K562 (cell line): ENCODE measurements around the gene NFATC2. TPM values are rescaled to one million over a fixed set of nuclear protein-coding genes. Genes with fewer than 3 reads are reported as not detected.

Experiments used
- ATAC-seq: fragments of 200-7000 bp; cut with Tn5 transposase; 3 replicates; pipeline ENCODE4 v1.9.1; 2020; ENCODE audit warnings: moderate library complexity
- BruUV-seq: library from RNA; stranded (reverse); fragments of 400-500 nt; replicated peaks from 2 replicates; lab custom pipeline; 2021; lab: Mats Ljungman, UMichigan
- CTCF ChIA-PET: fragments of 300-600 bp; formaldehyde crosslinking; extraction: SDS; loops from one replicate; lab custom pipeline; 2021; ENCODE audit warnings: low intra/inter-chr PET ratio; lab: Yijun Ruan, JAX
- POLR2A ChIA-PET: fragments of 300-600, 350-650 bp; sonication (Branson Sonifier 250); formaldehyde crosslinking; extraction: SDS; loops from one replicate; lab custom pipeline; 2021; ENCODE audit warnings: antibody characterized with exemption, inconsistent platforms; lab: Yijun Ruan, JAX
- DNase-seq, 4 experiments: peaks; one replicate each; pipeline versions ENCODE4 v3.0.0 to v3.0.0-alpha.2; 2011 to 2018; ENCODE audit warnings: low spot score in 3 of 4, mixed read lengths in 3 of 4; ENCODE audit errors: extremely low read depth in 1 of 4
- FAIRE-seq: peaks from 2 replicates; lab custom pipeline; 2011; peaks lifted over from hg19 to GRCh38; lab: Jason Lieb, UNC
- H2AFZ ChIP-seq: 2 replicates; pipeline ENCODE4 v1.6.0; 2011; ENCODE audit warnings: low read depth, low read length, control low read depth, inconsistent platforms
- H3K27ac ChIP-seq: fragments of 200-600 bp; 3 replicates; pipeline ENCODE4 v1.8.0; 2011; ENCODE audit warnings: low read depth, mild to moderate bottlenecking, control low read depth, inconsistent platforms, low read length, moderate library complexity, mixed read lengths; ENCODE audit errors: extremely low read depth
- H3K27me3 ChIP-seq, 2 experiments: fragments of 300-600 bp in 1 of 2; 2 replicates in 1 of 2; 3 replicates in 1 of 2; pipeline versions ENCODE4 v1.6.0 to v1.8.0; 2011; ENCODE audit warnings: inconsistent platforms in 2 of 2, low read length in 2 of 2, mild to moderate bottlenecking in 1 of 2, mixed read lengths in 1 of 2, moderate library complexity in 1 of 2; ENCODE audit not compliant: control insufficient read depth in 2 of 2, insufficient read depth in 2 of 2
- H3K36me3 ChIP-seq: fragments of 300-600 bp; 3 replicates; pipeline ENCODE4 v1.8.0; 2011; ENCODE audit warnings: mild to moderate bottlenecking, low read length, inconsistent platforms; ENCODE audit not compliant: control insufficient read depth, insufficient read depth
- H3K4me1 ChIP-seq, 2 experiments: fragments of 200-600 bp in 1 of 2; replicated peaks in 1 of 2; 2 replicates in 1 of 2; 3 replicates in 1 of 2; pipeline versions ENCODE4 v1.5.1 to v1.8.0; 2011; ENCODE audit warnings: inconsistent platforms in 2 of 2, low read length in 2 of 2, mild to moderate bottlenecking in 1 of 2, mixed read lengths in 1 of 2, moderate library complexity in 1 of 2; ENCODE audit not compliant: control insufficient read depth in 2 of 2, insufficient read depth in 2 of 2
- H3K4me2 ChIP-seq: 2 replicates; pipeline ENCODE4 v1.6.1; 2011; ENCODE audit warnings: low read length, control low read depth, inconsistent platforms, mixed read lengths; ENCODE audit not compliant: insufficient read depth
- H3K4me3 ChIP-seq: fragments of 200-600 bp; sonication (generic), shearing (Covaris generic); 2 replicates; pipeline ENCODE4 v1.5.1; 2016; ENCODE audit warnings: control low read depth, inconsistent platforms
- H3K79me2 ChIP-seq: fragments of 200-600 bp; 3 replicates; pipeline ENCODE4 v1.8.0; 2011; ENCODE audit warnings: low read length, inconsistent platforms; ENCODE audit not compliant: control insufficient read depth, insufficient read depth
- H3K9ac ChIP-seq, 2 experiments: 2 replicates each; pipeline versions ENCODE4 v1.6.0 to v1.6.1; 2011; ENCODE audit warnings: low read depth in 2 of 2, low read length in 2 of 2, control low read depth in 1 of 2, inconsistent platforms in 1 of 2, mild to moderate bottlenecking in 1 of 2, mixed read lengths in 1 of 2; ENCODE audit not compliant: insufficient read depth in 1 of 2
- H3K9me1 ChIP-seq: one replicate; pipeline ENCODE4 v1.6.0; 2011; ENCODE audit warnings: inconsistent platforms, mild to moderate bottlenecking, low read length, moderate library complexity; ENCODE audit not compliant: control insufficient read depth, insufficient read depth
- H3K9me3 ChIP-seq: replicated peaks from 2 replicates; pipeline ENCODE4 v1.5.1; 2011; ENCODE audit warnings: low read depth, low read length, inconsistent platforms; ENCODE audit not compliant: control insufficient read depth, insufficient read depth
- H4K20me1 ChIP-seq: replicated peaks from 2 replicates; pipeline ENCODE4 v1.6.1; 2011; ENCODE audit warnings: low read length, inconsistent platforms, mixed read lengths; ENCODE audit not compliant: control insufficient read depth, insufficient read depth
- SMARCA4 ChIP-seq: fragments of 450-650 bp; IDR thresholded peaks from 2 replicates; pipeline ENCODE4 v1.6.1; 2016
- WGBS: fragments of 100-300 bp; shearing (Covaris generic); methylation state at CpG from one replicate; pipeline ENCODE4 v1.1.6; 2016; ENCODE audit warnings: low coverage, mixed read lengths; ENCODE audit not compliant: insufficient coverage; ENCODE audit errors: missing lambda C conversion rate; 5-methylcytosine and 5-hydroxymethylcytosine counted together
- in situ Hi-C: fragments of 300-500 bp; cut with MboI; formaldehyde crosslinking; loops from 4 replicates; pipeline ENCODE4 v1.15.0; 2018; ENCODE audit warnings: inconsistent platforms, mixed read lengths
- intact Hi-C: fragments of 100-400 bp; cut with micrococcal nuclease; formaldehyde crosslinking; loops from 2 replicates; pipeline ENCODE4 v1.14.2; 2022
- polyA plus RNA-seq, 8 experiments: library from polyadenylated mRNA; depleted of rRNA in 4 of 8; stranded (reverse) in 5 of 8; unstranded in 3 of 8; fragments of >200 nt; fragmentation: Nextera tagmentation in 2 of 8; fragmentation: Illumina TruSeq in 1 of 8; extraction: Ambion mirVana in 2 of 8; extraction: Trizol in 1 of 8; gene quantifications; 2 replicates each; pipeline versions ENCODE4 v1.2.1 to v1.2.3, GENCODE V29; 2011 to 2014; ENCODE audit warnings: inconsistent platforms in 1 of 8, missing spikeins in 1 of 8
- total RNA-seq, 7 experiments: library from RNA; depleted of rRNA in 6 of 7; stranded (reverse); fragments of >200 nt in 6 of 7; fragmentation: Illumina TruSeq in 2 of 7; extraction: Trizol in 2 of 7; gene quantifications; 2 replicates each; pipeline versions ENCODE4 v1.2.1 to v1.2.3, GENCODE V29; 2011 to 2021; ENCODE audit warnings: low replicate concordance in 1 of 7
- TF ChIP-seq, protein P1 (sequence below), 3 experiments: fragments of 200-800 bp in 1 of 3; fragments of 250-450 bp in 1 of 3; fragments of 450-650 bp in 1 of 3; sonication (Bioruptor Pico) in 1 of 3; sonication (Bioruptor generic) in 1 of 3; formaldehyde crosslinking in 1 of 3; IDR thresholded peaks; 2 replicates each; pipeline versions ENCODE4 v1.6.1 to v1.8.0; 2016 to 2022; ENCODE audit warnings: mild to moderate bottlenecking in 2 of 3, missing genetic modification characterization in 2 of 3, missing compliant biosample characterization in 1 of 3, moderate library complexity in 1 of 3

The NFATC2 gene
- total and polyA plus RNA-seq, 9 of the 15 experiments (the other 6 are each of a cell fraction or from before 2014, with no cell fraction given): 1.9 to 11.2 (median 3.0) TPM

DNA sequence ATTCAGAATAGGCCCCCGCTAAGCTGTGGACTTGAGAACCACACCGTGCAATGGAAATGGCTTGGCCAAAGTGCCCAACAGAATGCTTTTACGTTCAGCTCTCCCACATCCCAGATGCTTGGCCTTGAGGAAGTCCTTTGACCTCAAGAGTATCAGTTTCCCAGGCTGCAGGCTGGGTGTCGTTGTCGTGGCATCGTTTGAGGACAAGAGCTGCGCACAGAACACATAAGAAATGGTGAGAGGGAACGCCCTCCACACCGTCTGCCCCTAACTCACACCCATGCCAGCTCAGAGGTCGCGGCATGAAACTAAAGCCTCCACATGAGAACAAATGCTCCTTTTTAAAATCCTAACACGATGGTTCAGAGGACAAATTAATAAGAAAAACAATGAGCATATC is 37.0 kb downstream of the NFATC2 start:
- H3K27me3 ChIP-seq: no peaks in the 10 kb centered on the region
- POLR2A ChIA-PET: interaction anchor here (0.8 to 0.9 kb wide), 2 partner anchors 12 to 82 kb away, joined by 3 to 5 read pairs; no protein-coding TSS in a partner anchor
- H3K27ac ChIP-seq: no peak overlapping the region
- H3K79me2 ChIP-seq: no peaks in the 10 kb centered on the region
- WGBS: 89% methylated on average over 12 of the region's 12 CpGs
- H4K20me1 ChIP-seq: no peaks in the 10 kb centered on the region; the same call in 1 of the 2 replicates
- H3K4me3 ChIP-seq: no peak overlapping the region
- H3K9ac ChIP-seq: no peak overlapping the region
- no peak for FAIRE-seq
- TF ChIP-seq, protein P1, sequence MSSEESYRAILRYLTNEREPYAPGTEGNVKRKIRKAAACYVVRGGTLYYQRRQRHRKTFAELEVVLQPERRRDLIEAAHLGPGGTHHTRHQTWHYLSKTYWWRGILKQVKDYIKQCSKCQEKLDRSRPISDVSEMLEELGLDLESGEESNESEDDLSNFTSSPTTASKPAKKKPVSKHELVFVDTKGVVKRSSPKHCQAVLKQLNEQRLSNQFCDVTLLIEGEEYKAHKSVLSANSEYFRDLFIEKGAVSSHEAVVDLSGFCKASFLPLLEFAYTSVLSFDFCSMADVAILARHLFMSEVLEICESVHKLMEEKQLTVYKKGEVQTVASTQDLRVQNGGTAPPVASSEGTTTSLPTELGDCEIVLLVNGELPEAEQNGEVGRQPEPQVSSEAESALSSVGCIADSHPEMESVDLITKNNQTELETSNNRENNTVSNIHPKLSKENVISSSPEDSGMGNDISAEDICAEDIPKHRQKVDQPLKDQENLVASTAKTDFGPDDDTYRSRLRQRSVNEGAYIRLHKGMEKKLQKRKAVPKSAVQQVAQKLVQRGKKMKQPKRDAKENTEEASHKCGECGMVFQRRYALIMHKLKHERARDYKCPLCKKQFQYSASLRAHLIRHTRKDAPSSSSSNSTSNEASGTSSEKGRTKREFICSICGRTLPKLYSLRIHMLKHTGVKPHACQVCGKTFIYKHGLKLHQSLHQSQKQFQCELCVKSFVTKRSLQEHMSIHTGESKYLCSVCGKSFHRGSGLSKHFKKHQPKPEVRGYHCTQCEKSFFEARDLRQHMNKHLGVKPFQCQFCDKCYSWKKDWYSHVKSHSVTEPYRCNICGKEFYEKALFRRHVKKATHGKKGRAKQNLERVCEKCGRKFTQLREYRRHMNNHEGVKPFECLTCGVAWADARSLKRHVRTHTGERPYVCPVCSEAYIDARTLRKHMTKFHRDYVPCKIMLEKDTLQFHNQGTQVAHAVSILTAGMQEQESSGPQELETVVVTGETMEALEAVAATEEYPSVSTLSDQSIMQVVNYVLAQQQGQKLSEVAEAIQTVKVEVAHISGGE (CRISPR knock-in tag; IDR thresholded peaks at IDR 0.05): 0 out of 6 replicates have a peak, but pooled peaks of 1 of the 3 experiments have one; percentile 3
- no peak for TF ChIP-seq SMARCA4
- BruUV-seq: no TSS peak
- H3K9me1 ChIP-seq: no peaks in the 10 kb centered on the region
- in situ Hi-C loops: no loop called here
- ATAC-seq: no peak
- H3K9me3 ChIP-seq: no peaks in the 10 kb centered on the region
- H3K4me2 ChIP-seq: no peak overlapping the region
- peaks cover 46% of the 10 kb centered on the region; the same call in 2 of the 3 replicates for H3K36me3 ChIP-seq
- intact Hi-C loops: no loop called here
- peaks cover 0 to 13% of the 10 kb centered on the region in 2 experiments; a peak in 3 of 5 replicates for H3K4me1 ChIP-seq
- no peak for DNase-seq
- CTCF ChIA-PET: no interaction called here
- no peak overlapping the region for H2AFZ ChIP-seq
